Hair follicular keratinocyte (primary cell): ENCODE measurements around the gene TPK1. TPM values are rescaled to one million over a fixed set of nuclear protein-coding genes. Genes with fewer than 3 reads are reported as not detected.

ENCODE experiments used
- total RNA-seq: library from RNA; depleted of rRNA; stranded (reverse); fragments of >200 nt; gene quantifications from 2 replicates; pipeline ENCODE4 v1.2.3, GENCODE V29; 2015

Gene TPK1
- 1.2 and 1.8 TPM in 2 replicates for total RNA-seq

DNA sequence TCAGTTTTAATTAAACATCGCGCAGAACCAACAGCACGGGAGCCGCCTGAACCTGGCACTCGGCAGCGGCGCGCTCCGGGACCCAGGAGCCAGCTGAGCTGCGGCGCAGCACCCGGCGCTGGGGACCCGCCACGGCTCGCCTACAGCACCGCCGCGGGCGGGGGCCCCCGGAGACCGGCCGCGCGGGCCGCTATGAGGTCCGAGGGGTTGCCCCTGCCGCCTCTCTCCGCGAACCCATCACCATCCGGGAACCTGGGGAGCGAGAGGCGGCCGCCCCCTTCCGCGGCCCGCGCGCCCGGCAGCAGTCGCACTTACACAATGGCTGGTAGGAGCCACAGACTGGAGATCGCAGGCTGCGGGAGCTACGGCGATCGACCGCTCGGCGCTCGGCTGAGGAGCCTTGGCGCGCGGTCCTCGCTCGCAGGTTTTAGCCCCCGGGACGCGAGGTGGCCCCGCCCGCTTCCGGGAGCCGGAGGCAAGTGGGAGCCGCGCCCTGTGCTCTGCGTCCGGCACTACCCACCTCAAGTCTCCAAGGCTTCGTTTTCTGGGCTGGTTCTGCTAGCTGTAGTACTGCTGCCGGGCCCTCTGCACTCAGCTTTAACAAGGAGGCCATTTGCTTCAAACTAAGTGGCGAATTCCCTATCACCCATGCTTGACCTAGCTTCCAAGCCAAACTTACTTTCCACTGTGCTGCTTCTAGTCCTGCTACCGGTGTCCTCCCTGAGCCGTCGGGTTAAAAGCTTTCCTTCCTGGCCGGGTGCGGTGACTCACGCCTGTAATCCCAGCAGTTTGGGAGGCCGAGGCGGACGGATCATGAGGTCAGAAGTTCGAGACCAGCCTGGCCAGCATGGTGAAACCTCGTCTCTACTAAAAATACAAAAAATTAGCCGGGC, at the start of gene TPK1:
Gene TPK1, minus strand, starts transcription at position 402 of the 893 bp plus-strand sequence. CDS start 451 bp downstream, outside the sequence.

DNA sequence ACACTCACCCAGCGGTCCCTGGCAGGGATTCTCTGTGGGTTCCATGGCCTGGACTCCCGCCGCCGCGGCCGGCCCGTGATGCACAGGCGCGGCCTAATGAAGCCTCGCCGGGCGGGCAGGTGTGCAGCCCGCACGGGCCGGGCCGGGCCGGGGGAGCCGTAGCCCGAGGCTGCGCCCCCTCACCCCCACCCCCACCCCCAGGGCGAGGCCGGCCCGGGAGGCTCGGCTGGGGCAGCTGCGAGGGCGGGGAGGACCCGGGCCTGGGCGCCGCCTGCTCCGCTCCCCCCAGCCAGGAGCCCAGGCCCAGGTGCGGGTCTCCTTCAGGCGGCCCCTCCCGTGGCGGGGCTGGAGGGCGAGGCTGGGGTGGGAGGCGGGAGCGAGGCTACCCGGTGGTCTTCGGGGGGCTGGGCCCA, 432.2 kb downstream of the TPK1 start, which contains the start of gene NOBOX:
Gene NOBOX, minus strand, starts transcription at position 45 of the 413 bp plus-strand sequence.

